GM19328 (cell line): ENCODE results near the gene PRX.
"Not testable (repeated sequence)": the region's sequence is repeated elsewhere in the genome, so short reads cannot be mapped to it uniquely, and the experiment has no call there.

Source experiments
- ATAC-seq: cut with Tn5 transposase; IDR thresholded peaks from one replicate; pipeline ENCODE4 v1.9.1; 2021; ENCODE audit warnings: mild to moderate bottlenecking, moderate library complexity; ENCODE audit not compliant: unreplicated experiment

The PRX gene

DNA sequence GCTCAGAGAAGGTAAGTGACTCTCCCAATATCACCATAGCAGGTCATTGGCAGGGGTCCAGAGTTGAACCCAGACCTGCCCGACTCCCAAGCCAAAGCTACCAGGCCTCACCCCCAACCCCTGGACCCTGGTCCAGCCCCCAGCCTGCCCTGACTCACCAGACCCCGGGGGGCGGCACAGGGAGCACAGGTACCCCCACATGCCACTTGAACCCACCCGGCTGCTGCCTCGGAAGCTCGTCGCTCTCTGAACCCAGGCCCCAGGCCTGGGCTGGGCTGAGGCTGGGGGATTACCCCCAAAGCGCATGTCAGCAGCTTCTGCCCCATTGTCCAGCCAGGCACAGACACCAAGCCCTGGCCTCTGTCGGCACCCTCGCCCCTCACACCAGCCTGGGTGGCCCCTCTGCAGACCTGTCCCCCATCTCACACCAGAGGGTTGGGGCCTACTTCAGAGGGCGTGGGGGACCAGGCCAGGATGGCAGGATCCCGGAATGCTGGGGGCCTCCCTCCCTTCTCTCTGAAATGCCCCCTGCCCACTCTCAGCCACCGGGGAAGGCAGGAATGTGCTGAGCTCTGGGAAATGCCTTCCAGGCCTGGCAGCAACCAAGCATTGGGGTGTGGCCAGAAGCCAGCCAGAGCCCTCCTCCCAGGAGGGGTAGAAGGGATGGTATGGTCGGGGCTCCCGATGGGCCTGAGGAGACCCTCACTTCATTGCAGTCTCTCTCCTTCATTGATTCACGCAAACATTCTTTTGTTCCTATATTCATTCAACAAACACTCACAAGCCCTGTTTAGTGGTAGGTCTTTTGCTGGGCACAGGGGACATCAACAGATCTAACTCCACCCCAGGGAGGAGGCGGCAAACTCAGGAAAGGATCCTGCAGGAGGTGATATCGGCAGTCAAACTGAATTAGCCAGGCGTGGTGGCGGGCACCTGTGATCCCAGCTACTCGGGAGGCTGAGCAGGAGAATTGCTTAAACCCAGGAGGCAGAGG, 1.7 kb upstream of the PRX start:
- ATAC-seq, result no peak

DNA sequence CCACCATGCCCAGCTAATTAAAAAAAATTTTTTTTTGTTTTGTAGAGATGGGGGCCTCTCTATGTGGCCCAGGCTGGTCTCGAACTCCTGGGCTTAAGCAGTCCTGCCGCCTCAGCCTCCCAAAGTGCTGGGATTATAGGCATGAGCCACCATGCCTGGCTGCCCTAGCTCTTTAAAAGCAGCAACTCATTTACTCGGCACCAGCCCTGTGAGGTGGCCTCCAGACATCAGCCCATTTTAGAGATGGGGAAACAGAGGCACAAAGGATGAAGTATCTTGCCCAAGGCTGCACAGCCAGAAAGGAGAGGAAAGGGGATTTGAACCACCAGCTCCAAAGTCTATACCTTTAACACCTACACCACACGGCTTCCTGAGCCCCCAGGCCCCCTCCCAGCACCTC, 312 bp downstream of the PRX start:
- ATAC-seq, result no peak

DNA sequence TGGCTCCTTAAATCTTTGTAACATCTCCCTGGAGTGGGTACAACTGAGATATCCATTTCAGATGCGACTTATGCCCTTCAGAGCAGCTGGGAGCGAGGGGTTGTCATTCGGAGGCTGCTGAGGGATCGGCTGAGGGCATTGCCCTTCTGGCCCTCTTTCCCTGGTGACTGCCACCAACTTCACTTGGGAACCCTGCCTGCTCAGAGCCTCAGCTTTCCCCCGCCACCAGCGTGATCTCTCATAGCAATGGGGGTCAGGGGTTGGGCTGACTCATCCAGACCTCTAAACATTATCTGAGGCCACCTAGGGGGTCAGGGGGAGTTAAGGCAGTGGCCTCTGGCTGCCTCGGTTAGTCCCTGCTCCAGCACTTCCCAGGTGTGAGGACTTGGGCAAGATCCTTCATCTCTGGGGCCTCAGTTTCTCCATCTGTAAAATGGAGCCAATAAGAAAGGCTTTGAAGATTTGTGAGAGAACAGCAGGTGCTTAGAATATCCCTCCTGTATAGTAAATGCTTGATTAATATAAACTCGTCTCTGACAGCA, 1.1 kb downstream of the PRX start:
- ATAC-seq, result no peak

DNA sequence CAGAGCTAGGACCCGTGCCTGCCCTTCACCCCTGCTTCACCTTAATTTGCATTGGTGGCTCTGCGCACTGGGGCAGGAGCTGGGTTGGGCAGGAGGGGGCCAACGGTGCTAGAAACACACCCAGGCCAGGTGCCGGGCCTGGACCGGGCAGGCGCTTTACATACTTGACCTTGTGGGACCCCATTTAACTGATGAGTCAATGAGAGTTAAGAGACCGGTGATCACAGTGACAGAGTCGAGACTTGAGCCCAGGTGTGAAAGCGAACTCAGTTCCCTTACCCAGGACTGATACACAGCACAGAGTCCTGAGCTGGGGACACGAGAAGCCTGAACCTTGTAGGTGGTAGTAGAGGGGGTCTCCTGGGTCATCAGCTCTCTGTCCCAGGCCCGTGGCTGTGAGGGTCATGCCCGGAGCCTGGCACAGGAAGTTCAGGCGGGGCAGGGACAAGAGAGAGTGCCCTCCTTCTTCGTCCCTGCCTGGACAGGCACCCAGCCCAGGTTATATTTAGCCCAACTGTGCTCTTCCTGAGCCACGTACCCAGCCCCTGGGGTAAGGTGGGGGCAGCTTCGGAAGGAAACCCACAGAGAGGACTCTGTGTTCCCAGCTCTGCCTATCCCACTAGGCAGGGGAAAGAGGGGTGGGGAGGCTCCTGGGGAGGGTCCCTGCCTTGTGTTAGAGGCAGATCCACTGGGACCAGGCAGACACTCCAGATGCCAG, 1.9 kb downstream of the PRX start:
- ATAC-seq, result no peak

DNA sequence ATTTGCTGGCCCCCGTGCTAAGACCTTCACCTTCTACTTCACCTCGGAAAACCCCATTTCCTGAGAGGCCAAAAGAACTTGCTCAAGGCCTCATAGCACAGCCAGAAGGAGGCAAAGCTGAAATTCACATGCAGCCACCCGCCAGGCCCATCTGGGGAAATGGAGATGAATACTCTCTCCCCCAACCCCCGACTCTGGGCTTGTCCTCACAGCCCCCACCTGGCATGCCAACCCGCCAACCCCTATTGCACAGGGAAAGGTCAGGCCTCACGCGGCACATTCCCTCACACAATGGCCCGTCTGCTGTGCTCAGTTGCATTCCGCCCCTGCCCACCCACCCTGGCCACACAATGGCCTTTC, 3.2 kb downstream of the PRX start:
- no peak for ATAC-seq

DNA sequence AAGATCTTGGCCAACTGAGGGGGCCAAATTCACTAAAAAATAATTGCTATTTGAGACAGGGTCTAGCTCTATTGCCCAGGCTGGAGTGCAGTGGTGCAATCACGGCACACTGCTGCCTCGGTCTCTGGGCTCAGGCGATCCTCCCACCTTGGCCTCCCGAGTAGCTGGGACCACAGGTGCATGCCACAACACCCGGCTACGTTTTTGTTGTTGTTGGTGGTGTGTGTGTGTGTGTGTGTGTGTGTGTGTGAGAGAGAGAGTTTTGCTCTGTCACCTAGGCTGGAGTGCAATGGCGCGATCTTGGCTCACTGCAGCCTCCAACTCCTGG, 4.6 kb downstream of the PRX start:
- ATAC-seq, result not testable (repeated sequence)

DNA sequence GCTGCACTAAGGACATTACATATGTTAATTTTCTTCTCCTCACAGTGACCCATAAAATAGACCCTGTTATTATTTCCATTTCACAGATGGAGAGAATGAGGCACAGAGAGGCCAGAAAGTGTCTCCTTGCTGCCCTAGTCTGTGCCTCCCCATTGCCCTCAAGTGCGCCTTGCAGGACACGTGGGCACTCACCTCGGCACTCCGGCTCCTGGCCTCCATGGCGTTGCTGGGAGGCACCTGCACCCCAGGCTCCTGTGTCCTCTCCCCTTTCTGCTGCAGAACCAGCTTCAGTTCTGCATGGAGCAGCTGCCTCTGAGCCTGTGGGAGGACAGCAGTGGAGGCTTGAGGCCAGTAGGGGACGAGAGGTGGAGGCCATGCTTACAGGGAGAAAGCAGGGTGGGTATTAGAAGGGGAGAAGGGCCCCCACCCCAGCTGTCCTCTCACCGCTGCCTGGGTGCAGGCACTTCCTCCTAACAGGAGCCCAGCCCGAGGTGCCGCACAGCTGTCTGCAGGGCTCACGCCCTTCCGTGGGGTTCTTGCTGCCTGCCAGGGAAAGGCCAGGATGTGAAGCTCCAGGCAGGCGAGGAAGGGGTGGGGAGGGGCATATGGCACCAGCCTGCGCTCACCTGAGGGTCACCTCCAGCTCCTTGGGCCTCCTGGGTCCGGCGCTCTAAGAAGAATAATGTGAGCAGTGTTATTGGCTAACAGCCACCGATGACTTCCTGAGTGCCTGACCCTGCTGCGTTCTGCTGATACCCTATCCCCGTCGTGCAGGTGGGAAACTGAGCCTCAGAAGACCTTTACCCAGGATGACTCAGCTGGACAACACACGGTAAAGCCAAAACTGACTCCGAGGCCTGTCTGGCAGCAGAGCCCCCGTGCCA, 5.2 kb downstream of the PRX start:
- no peak for ATAC-seq

DNA sequence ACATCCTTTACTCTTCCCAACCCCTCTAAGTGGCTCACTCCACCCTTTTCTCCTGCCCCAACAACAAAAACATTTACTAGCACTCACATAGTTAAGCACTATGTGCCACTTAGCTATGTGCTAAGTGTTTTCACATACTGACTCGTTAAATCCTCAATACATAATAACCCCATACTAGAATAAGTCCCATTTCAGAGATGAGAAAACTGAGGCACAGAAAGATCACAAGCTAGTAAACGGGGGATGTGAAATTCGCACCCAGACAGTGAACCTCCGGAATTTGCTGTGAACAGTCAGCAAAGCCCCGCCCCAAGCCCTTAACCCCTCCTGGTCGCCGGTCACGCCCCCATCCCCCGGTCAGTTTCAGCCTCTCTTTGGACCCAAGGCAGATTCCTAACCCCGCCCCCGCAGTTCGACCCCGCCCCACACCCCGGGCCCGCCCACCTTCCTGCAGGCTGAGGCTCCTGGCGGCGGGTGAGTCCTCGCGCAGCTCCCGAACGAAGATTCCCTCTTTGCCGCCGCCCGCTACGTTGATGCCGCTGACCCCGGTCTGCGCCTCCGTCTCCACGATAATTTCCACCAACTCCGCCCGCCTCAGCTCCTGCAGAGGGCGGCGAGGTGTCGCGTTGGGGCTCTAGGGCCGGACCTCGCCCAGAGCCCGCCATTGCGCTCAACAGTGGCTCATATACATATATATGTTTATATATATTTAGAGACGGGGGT, 9.8 kb downstream of the PRX start:
- ATAC-seq, result peak; percentile 65

DNA sequence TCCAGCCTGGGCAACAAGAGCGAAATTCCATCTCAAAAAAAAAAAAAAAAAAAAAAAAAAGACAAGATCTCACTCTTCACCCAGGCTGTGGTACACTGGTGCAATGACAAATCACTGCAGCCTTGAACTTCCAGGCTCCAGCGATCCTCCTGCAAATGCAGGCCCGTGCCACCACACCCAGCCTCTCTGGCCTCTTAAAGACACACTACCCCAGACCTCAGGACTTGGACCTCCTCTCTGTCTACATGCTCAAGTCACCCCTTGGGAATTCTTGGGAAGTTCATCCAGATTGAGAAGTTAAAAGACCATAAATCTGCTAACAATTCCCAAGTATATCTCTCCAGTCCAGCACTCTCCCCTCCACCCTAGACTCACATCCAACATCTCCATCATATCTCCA, 12.6 kb downstream of the PRX start:
- ATAC-seq, result no peak

DNA sequence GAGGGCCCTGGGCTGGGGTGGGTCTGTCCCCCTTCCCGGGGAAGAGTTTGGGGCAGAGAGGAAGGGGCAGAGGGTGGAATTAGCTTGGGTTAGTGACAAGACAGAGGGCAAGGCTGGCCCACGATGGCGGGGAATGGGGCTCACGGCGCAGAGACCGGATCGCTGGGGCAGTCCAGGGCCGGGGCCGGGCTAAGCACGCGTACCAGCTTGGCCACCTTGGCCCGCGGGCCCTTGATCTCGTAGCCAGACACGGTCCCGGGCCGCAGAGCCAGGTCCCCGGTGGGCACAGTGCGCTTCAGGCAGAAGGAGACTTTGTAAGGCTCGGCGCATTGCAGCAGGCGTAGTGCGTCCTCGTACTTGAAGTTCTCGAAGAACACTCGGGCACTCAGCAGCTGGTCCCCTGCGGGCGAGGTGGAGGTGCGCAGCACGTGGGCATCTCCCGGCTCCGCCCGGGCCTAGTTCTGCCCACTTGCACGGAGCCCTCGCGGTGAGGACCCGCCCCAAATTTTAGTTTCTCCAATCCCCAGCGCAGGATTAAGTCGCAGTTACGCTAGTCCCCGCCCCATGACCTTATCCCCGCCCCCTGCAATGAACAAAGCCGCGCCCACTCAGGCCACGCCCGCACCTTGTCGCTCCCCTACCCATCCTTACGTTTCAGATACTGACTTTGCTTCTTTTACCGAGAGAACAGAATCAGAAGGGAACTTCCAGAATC, 14.6 kb downstream of the PRX start:
- ATAC-seq, result no peak

DNA sequence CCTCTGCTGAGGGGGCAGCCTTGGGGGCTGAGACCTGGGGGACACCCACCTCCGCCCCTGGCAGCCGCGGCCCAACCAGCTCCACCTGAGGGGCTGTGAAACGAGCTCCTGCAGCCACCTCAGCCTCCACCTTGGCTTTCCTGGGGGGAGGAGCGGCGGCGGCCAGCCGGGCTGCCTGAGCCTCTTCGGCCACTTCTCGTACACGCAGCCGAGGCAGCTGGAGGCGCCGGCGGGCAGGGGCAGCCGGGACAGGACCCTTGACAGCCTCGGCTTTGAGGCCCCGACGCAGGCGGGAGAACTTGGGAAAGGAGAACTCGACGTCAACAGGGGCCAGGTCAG, 15.6 kb downstream of the PRX start:
- ATAC-seq, result no peak

DNA sequence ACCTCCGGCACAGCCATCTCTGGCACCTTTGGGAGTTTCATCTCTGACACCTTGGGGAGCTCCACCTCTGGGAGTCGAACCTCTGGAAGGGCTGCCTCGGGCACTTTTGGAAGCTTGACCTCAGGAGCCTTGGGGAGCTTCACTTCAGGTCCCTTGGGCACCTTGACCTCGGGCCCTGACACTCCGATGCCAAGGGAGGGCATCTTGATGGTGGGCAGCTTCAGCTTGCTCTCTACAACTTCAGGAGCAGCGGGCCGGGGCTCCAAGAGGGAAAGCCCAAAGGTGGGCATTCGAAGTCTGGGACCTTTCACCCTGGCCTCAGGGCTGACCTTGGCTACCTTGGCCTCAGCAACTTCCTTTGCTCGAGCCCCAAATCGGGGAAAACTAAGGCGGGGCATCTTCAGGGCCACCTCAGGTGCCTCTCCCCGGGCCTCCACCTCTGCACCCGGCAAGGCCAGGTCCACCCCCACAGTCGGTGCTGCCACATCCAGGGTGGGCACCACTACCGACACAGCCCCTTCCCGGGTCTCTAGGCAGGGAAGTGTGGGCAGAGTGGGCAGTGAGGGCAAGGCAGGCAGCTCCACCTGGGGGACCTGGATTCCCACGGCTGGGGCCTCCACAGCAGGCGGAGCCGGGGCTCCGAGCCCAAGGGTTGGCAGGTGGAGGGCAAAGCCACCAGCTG, 16.2 kb downstream of the PRX start:
- ATAC-seq, result no peak

DNA sequence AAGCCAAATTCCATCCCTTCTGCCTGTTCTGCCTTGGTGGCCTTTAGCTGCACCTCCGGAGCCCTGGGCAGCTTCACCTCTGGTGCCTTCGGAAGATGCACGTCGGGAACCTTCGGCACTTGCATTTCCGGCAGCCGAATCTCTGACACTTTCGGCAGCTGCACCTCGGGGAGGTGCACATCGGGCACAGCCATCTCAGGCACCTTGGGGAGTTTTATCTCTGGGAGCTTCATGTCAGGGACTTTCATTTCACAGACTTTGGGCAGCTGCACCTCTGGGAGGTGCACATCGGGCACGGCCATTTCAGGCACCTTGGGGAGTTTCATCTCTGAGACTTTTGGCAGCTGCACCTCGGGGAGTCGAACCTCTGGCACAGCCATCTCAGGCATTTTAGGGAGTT, 17.2 kb downstream of the PRX start:
- ATAC-seq, result no peak

DNA sequence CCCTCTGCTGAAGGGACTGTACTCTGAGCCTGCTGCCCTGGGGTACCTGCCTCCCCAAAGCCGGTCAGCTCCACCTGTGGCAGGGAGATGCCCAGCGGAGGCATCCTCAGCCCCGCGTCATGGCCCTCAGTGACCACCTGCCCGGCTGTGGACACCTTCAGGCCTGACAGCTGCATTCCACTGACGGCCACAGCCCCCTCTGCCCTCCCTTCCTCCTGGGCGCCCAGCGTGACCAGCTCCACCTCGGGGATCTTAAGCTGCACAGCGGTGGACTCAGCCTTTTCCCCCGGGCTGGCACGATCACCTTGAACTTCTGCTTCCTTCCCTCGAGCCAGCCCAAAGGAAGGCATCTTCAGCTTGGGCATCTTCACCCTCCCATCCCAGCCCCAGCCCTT, 18.4 kb downstream of the PRX start:
- ATAC-seq, result no peak

DNA sequence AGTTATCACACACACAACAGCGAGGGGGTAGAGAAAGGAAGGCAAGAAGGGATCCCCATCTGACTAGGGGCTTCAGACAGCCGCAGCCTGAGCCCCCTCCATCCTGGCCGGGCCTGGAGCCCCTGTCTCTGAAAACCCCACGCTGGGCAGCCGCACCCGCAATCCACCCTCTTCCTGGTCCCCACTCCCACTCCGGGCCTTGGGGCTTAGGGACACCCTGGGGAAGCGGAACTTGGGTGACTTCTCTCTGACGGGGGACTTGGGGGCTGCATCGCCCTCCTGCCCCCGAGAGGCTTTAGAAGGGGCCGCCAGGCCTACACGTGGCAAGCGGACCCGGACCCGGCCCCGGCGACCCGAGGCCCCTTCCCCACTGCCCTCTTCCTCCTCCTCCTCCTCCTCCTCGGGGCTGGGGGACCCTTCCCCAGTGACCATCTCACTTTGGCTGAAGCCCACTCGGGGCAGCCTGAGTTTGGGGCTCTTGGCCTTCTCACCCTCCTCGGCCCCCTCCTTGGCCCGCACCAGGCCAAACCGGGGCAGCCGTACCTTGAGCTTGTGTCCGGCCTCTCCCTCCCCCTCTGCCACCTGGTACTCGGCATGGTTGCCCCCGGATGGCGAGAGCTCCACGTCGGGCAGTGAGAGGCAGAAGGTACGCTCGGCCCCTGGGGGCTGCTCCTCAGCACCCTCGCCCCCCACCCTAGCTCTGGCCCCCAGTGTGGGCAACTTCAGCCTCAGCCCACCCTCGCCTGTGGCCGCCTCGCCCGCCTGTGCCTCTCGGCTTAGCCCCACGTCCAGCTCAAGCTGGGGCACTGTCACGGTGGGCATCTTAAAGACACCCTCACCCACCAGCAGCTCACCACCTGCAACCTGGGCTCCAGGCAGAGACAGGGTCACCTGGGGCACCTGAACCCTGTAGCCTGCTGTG, 19.0 kb downstream of the PRX start:
- no peak for ATAC-seq

DNA sequence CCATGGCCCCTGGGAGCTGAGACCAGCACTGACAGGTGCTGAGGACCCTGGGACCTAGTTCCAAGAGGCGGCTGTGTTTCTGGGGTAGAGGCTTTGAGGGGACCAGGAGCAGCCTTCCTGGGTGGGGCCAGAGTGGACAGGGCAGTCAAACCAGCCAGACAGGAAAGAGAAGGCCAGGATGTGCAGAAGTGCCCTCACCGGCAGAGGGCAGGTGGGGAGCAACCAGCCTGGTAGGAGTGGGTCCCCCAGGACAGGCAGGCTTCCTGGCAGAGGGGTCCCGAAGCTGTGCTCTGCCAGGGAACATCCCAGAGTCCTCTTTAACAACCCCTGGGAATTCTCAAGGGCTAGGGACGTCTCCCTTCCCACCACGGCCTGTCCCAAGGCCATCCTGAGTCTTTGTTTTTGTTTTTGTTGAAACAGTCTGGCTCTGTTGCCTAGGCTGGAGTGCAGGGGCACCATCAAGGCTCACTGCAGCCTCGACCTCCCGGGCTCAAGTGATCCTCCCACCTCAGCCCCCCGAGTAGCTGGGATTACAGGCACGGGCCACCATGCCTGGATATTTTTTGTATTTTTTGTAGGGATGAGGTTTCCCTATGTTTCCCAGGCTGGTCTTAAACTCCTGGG, 20.2 kb downstream of the PRX start:
- no peak for ATAC-seq

DNA sequence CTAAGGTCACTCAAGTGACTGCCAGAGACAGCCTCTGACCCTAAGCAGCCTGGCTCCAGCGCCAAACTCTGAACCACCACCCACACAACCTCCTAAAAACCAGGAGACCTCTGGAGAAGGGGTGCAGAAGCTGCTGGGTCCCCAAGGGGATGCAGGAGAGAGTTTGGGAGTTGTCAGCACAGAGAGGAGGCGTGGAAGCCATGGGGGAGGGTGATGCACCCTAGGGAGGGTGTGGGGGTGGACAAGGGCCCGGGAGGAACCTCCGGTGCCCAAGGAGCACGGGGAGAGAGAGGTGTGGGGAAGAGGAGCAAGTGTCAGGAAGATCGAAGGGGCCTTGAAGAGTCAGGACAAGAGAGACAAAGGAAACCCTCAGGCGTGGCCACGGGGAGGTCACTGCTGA, 21.1 kb downstream of the PRX start:
- no peak for ATAC-seq
